ENCODE results near the gene UBE2O. TPM values are rescaled to one million over a fixed set of nuclear protein-coding genes. Genes with fewer than 3 reads are reported as not detected.
A peak's percentile ranks its signal among the peaks of the same experiment; 100 is the strongest.

The UBE2O gene
- total RNA-seq, 1 donor from 2014 or later = 35.7 TPM

GRCh38 chr17:76370261-76370993 is 82.5 kb downstream of the UBE2O start:
- DNase-seq = peak; percentile 87
- peak overlapping the region; percentile 69 for H3K27ac ChIP-seq (replicated peaks)
- intact Hi-C loops (cut with micrococcal nuclease) = no loop called here
- no peaks in the 10 kb centered on the region for H3K9me3 ChIP-seq (replicated peaks)
- H3K4me3 ChIP-seq = no peak overlapping the region
- H3K4me1 ChIP-seq = peaks cover 25% of the 10 kb centered on the region
- no peaks in the 10 kb centered on the region for H3K36me3 ChIP-seq
- H3K27me3 ChIP-seq (ENCODE audit: low read depth) = no peaks in the 10 kb centered on the region
- TF ChIP-seq CTCF (IDR thresholded peaks at IDR 0.05; ENCODE audit: borderline replicate concordance) = peak; percentile 76

GRCh38 chr17:76369804-76370203 is 83.1 kb downstream of the UBE2O start:
- Histone ChIP-seq H3K27ac (replicated peaks) (peak overlapping the region; percentile 69), H3K4me3 (no peak overlapping the region), H3K9me3 (replicated peaks) (no peaks in the 10 kb centered on the region), H3K27me3 (ENCODE audit: low read depth) (no peaks in the 10 kb centered on the region), H3K36me3 (no peaks in the 10 kb centered on the region), H3K4me1 (peaks cover 22% of the 10 kb centered on the region)
- intact Hi-C loops (cut with micrococcal nuclease) = no loop called here
- peak; percentile 35 for DNase-seq
- TF ChIP-seq CTCF (IDR thresholded peaks at IDR 0.05; ENCODE audit: borderline replicate concordance) = no peak

- DNase-seq = no peak
- peak overlapping the region; percentile 69 for H3K27ac ChIP-seq (replicated peaks)
- no peaks in the 10 kb centered on the region for H3K9me3 ChIP-seq (replicated peaks)
- intact Hi-C loops (cut with micrococcal nuclease) = no loop called here
- no peak for TF ChIP-seq CTCF (IDR thresholded peaks at IDR 0.05; ENCODE audit: borderline replicate concordance)
- no peak overlapping the region for H3K4me3 ChIP-seq
- H3K27me3 ChIP-seq (ENCODE audit: low read depth) = no peaks in the 10 kb centered on the region
- H3K4me1 ChIP-seq = peaks cover 22% of the 10 kb centered on the region
- no peaks in the 10 kb centered on the region for H3K36me3 ChIP-seq
Measured at GRCh38 chr17:76369379-76369778, 83.6 kb downstream of the UBE2O start.

- no peak overlapping the region for H3K4me3 ChIP-seq
- H3K27ac ChIP-seq (replicated peaks) = no peak overlapping the region
- TF ChIP-seq CTCF (IDR thresholded peaks at IDR 0.05; ENCODE audit: borderline replicate concordance) = no peak
- H3K36me3 ChIP-seq = no peaks in the 10 kb centered on the region
- H3K27me3 ChIP-seq (ENCODE audit: low read depth) = no peaks in the 10 kb centered on the region
- intact Hi-C loops (cut with micrococcal nuclease) = no loop called here
- DNase-seq = no peak
- H3K4me1 ChIP-seq = peaks cover 22% of the 10 kb centered on the region
- no peaks in the 10 kb centered on the region for H3K9me3 ChIP-seq (replicated peaks)
Measured at GRCh38 chr17:76368545-76368944, 84.4 kb downstream of the UBE2O start.

GRCh38 chr17:76367642-76368041 is 85.3 kb downstream of the UBE2O start:
- DNase-seq = no peak
- no peak for TF ChIP-seq CTCF (IDR thresholded peaks at IDR 0.05; ENCODE audit: borderline replicate concordance)
- H3K36me3 ChIP-seq = no peaks in the 10 kb centered on the region
- intact Hi-C loops (cut with micrococcal nuclease) = no loop called here
- no peak overlapping the region for H3K27ac ChIP-seq (replicated peaks)
- H3K27me3 ChIP-seq (ENCODE audit: low read depth) = no peaks in the 10 kb centered on the region
- H3K9me3 ChIP-seq (replicated peaks) = no peaks in the 10 kb centered on the region
- peaks cover 25% of the 10 kb centered on the region for H3K4me1 ChIP-seq
- H3K4me3 ChIP-seq = no peak overlapping the region

Measured in left ventricle myocardium inferior (tissue), 1 donor.